Tibial nerve (tissue), 4 donors: Measurements from ENCODE around the gene RNF214.

Experiments
- EP300 ChIP-seq, 2 donors: sonication (generic); formaldehyde crosslinking; IDR thresholded peaks; one replicate each; pipeline ENCODE4 v1.6.1; 2017; ENCODE audit warnings: antibody characterized with exemption in 2 of 2, mild to moderate bottlenecking in 1 of 2
- TF ChIP-seq, protein P1 (sequence below), 5 experiments: fragments of 200-600 bp in 3 of 5; fragments of 450-650 bp in 2 of 5; sonication (generic) in 3 of 5; IDR thresholded peaks; one replicate each; pipeline ENCODE4 v1.5.1; 2016 to 2019; ENCODE audit warnings: antibody characterized with exemption in 5 of 5, mild to moderate bottlenecking in 3 of 5, moderate library complexity in 2 of 5

DNA sequence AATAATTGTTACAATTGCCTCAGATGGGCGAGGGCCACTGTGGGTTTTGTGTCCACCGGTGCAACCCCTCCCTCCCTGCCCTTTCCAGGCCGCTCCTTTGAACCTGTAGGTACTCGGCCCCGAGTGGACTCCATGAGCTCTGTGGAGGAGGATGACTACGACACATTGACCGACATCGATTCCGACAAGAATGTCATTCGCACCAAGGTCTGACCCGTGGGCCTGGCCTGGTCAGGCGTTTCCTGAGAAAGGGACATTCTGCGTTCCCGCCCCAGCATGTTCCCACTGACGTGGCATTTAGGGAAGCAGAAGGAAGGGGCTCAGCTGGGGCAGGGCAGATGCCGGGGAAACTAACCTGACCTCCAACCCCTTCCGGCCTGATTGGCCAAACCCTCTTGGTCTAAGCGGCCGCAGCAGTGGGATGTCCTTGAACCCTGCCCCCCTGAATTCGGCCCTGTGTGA lies 43.8 kb upstream of the RNF214 start:
- TF ChIP-seq, protein P1, sequence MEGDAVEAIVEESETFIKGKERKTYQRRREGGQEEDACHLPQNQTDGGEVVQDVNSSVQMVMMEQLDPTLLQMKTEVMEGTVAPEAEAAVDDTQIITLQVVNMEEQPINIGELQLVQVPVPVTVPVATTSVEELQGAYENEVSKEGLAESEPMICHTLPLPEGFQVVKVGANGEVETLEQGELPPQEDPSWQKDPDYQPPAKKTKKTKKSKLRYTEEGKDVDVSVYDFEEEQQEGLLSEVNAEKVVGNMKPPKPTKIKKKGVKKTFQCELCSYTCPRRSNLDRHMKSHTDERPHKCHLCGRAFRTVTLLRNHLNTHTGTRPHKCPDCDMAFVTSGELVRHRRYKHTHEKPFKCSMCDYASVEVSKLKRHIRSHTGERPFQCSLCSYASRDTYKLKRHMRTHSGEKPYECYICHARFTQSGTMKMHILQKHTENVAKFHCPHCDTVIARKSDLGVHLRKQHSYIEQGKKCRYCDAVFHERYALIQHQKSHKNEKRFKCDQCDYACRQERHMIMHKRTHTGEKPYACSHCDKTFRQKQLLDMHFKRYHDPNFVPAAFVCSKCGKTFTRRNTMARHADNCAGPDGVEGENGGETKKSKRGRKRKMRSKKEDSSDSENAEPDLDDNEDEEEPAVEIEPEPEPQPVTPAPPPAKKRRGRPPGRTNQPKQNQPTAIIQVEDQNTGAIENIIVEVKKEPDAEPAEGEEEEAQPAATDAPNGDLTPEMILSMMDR (IDR thresholded peaks at IDR 0.05): no peak
- TF ChIP-seq EP300 (IDR thresholded peaks at IDR 0.05): peak in 1 of 2 donors; percentile 25
